NCI-H2171 (cell line): Measurements from ENCODE around the gene C11orf68.

ENCODE experiments used
- DNase-seq: peaks from one replicate; lab custom pipeline; 2025; lab: John Stamatoyannopoulos, UW

C11orf68 gene

DNA sequence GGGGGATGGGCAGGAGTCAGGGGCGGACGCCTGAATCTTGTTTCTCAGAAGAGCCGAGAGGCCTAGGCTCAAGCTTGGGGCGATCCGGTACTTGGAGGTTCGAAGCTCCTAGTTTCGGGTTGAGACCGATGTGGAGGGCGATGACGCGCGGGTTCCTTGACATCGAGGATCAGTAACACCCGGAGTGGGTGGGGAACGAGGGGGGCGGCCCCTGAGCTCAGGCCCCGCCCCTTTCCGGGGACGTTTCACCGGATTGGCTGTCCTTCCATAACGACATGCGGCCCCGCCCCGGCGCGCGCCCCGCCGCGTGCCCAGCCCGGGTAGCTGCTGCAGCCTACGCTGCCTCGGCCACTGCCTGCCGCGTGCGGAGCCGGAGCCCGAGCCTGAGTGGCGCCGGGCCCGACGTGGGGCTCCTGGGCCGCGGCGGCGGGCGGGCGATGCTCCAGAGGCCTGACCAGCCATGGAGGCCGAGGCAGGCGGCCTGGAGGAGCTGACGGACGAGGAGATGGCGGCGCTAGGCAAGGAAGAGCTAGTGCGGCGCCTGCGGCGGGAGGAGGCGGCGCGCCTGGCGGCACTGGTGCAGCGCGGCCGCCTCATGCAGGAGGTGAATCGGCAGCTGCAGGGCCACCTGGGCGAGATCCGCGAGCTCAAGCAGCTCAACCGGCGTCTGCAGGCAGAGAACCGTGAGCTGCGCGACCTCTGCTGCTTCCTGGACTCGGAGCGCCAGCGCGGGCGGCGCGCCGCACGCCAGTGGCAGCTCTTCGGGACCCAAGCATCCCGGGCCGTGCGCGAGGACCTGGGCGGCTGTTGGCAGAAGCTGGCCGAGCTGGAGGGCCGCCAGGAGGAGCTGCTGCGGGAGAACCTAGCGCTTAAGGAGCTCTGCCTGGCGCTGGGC is 28.3 kb downstream of the C11orf68 start, which contains the start of gene CCDC85B:
Gene CCDC85B, plus strand, starts transcription at position 350 of the 895 bp plus-strand sequence. Its CDS starts 111 bp downstream, at position 461.
- DNase-seq: peak; percentile 89

DNA sequence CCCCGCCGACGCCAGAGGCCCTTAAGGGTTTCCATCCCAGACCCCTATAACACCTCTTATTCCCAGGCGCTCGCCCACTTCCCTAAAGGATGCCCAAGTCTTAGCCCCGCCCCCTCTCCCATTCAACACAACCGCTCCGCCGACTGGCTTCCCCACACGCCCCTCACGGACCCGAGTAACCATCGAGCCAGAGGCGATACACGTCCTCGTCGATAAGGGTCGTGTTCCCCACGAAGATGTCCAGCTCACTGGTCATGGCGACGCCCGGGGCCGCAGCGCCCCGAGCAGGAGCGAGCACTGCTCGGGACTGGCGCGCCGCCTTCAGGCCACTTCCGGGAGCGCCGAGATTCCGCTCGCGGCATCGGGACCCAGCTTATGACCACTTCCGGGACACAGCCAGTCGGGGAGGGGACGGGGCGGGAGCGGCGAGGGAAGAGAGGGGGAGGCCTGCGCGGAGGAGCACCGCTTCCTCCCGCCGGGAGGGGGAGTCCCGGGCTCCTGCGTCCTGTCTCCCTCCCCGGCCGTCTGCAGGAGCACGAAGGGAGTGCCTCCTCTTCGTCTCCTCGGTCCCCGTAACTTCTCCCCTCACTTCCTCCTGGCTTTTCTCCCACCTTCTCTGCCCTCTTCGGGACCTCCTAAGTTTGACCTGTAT is 30.6 kb downstream of the C11orf68 start, which contains the start of gene FIBP:
Gene FIBP, minus strand, starts transcription at position 309 of the 652 bp plus-strand sequence. Its CDS starts 53 bp downstream, at position 256.
- peak; percentile 95 for DNase-seq

DNA sequence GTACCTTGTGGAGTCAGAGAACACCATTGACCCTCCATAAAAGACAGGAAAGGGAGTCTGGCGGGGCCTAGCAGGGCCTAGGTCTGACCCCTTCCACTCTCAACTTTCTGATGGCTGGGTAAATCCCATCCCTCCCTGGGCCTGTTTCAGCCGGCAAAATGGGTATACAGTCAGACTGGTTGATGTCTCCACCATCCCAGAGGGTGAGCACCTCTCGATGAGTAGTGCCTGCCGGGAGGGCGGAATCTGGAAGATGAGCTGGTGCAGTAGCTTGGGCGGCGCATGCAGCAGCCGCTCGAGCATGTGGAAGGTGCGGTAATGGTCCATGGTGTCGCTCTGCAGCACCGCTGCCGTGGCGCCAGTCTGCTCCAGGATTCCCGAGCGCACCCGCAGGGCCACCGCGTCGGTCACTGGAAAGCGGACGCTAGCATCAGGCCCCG is 31.1 kb downstream of the C11orf68 start:
- no peak for DNase-seq

DNA sequence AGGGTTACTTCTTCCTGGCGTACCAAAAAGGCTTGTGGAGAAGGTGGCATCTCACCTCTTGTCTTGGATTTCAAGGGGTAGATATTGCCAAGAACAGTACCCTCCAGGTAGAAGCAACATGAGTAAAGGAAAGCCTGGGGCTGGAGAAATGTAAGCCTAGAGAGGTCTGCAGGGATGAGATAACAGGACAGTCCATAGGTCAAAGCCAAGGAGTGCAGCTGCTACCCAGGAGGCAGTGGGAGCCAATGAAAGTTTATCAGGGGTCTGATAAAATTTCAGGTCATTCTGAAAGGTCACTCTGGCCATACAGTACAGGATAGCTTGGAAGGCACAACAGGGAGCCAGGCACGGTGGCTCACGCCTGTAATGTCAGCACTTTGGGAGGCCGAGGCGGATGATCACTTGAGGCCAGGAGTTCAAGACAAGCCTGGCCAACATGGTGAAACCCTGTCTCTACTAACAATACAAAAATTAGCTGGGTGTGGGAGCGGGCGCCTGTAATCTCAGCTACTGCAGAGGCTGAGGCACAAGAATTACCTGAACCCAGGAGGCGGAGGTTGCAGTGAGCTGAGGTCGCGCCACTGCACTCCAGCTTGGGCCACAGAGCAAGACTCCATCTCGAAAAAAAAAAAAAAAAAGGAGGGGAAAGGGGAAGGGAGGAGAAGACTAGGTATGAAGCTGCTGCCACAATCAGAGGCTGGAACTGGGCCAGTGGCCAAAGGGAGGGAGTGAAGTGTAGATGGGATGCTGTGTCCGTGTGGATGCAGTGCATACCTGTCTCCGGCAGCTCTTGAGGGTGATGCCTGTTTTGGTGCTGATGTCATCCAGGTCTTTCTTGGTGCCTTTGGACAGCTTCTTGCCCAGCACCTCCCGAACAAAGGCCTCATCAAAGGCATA is 31.8 kb downstream of the C11orf68 start:
- DNase-seq: no peak

DNA sequence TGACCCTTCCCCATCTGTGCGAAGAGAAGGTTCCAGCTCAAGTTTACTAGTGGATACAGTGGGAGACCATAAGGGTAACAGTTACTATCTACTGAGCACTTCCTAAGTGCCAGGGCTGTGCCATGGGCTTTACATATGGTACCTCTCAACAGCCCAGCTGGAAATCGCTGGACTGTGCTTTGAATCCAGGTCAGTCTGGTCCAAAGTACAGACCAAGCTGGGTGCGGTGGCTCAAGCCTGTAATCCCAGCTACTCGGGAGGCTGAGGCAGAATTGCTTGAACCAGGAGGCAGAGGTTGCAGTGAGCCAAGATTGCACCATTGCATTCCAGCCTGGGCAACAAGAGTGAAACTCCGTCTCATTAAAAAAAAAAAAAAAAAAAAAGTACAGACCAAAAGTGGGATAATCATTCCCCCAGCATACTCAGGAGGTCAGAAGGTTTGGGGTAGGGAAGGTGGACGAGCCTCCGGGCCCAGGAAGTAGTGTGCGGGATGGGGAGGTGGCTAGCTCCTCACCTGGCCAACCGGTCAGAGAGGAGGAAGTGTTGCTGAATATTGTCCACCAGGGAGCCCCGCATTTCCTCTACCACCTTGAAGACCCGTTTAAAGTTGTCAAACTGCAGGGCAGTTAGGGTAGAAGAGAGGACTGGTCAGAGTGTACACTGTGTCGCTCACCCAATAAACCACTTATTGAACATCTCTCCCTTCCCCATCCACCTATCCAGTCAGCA is 32.9 kb downstream of the C11orf68 start:
- DNase-seq: no peak

DNA sequence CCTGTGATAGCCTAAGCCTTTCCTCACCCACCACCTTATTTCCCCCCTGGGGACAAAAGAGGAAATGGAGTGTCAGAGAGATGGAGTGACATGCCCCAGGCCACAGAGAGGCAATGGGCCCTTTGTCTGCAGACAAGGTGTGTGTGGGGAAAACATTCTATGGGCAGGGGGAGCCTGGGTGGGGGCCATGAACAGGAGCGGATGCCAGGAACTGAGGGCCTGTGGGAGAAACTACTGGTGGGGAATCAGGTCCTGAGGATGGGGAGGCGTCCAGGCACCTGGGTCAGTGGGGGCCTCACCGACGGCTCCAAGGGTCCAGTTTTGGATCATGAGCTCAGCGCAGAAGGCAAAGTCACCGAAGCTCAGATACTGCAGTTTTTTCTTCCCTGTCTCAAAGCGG is 33.6 kb downstream of the C11orf68 start:
- DNase-seq: no peak

DNA sequence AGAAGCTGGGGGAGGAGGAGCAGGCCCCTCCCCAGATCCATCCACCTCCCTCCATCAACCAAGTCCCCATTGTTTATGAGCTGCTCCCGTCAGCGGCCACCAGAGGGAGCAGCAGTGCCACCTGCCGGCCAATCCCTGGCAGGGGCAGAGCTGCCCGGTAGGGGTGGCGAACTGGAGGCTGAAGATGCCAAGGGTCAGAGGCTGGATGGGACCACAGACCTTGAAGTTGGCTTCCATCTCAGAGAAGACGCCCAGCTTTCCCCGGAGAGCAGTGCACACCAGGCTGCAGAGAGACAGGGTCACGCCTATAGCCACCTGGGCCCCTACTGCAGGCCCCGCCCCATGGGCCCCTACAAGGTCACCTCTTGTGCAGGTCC is 34.2 kb downstream of the C11orf68 start:
- peak; percentile 32 for DNase-seq

DNA sequence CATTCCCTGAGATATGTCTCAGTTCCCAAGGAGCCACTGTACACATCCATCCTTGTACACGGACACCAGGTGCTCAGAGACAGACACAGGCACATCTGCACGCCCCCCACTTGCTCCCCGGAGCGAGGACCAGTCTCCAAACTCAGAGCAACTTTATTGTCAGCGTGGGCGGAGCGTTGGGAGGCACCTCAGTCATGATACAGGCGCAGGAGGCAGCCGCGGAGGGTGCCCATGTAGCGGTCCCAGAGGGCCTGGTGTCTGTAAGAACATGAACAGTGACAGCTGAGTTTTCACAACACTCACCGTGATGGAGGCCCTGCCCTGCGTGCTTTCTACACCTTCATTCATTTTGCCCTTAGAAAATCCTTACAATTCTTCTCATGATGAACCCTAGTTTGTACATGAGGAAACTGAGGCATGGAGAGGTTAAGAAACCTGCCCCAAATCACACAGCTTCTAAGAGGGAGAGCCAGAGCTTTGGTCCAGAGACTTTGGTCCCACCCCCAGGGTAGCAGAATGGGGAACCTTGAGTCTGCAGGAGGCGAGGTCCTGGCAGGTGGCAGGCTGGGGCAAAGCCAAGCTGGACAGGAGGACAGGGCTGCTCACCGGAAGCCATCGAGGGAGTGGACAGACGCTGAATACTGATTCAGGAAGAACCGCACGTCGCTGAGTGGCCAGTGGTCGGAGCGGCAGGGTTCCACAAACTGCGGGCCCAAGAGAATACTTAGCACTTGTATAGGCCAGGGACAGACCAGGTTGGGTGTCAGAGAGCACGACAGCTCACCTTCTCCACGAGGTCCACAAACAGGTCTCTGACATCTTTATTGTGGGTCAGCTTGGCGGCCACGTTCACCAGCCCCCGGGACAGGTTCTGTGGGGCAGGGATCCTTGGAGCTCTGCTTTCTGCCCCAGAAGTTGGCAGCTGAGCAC is 34.8 kb downstream of the C11orf68 start:
- DNase-seq: no peak

DNA sequence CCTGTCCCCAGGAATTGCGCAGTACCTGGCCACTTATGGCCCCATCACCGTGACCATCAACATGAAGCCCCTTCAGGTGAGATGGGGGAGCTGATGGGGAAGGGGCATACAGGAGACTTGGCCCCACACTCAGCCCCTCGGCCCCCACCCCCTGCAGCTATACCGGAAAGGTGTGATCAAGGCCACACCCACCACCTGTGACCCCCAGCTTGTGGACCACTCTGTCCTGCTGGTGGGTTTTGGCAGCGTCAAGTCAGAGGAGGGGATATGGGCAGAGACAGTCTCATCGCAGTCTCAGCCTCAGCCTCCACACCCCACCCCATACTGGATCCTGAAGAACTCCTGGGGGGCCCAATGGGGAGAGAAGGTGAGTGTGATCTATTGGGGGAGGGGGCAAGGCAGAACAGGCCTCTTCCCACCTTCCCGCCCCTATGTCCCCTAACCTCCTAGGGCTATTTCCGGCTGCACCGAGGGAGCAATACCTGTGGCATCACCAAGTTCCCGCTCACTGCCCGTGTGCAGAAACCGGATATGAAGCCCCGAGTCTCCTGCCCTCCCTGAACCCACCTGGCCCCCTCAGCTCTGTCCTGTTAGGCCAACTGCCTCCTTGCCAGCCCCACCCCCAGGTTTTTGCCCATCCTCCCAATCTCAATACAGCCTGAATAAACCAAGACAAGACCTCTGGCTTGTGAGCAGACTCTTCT is 35.7 kb downstream of the C11orf68 start:
- DNase-seq: no peak

DNA sequence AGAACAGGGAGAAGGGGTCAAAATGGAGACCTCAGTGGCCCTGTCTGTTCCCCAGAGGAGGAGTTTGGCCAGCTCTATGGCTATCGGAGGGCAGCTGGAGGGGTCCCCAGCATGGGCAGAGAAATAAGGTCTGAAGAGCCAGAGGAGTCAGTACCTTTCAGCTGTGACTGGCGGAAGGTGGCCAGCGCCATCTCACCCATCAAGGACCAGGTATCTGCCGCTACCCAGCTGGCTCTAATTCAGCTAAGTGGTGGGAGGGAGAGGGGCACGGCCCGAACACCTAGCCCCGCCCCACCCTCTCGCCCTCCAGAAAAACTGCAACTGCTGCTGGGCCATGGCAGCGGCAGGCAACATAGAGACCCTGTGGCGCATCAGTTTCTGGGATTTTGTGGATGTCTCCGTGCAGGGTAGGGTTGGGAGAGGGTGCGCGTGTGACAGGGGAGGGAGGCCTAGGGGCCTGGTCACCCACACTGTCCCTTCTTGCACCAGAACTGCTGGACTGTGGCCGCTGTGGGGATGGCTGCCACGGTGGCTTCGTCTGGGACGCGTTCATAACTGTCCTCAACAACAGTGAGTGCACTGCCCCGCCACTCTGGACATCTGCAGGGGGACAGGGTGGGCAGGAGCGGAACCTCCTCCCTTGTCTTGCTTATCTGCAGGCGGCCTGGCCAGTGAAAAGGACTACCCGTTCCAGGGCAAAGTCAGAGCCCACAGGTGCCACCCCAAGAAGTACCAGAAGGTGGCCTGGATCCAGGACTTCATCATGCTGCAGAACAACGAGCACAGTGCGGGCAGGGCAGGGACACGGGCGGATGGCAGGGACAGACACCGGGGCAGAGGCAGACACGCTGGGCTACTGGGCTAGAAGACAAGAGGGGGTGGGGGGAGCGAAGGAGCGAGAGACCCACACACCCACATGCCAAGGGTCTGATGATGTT is 36.5 kb downstream of the C11orf68 start:
- no peak for DNase-seq

DNA sequence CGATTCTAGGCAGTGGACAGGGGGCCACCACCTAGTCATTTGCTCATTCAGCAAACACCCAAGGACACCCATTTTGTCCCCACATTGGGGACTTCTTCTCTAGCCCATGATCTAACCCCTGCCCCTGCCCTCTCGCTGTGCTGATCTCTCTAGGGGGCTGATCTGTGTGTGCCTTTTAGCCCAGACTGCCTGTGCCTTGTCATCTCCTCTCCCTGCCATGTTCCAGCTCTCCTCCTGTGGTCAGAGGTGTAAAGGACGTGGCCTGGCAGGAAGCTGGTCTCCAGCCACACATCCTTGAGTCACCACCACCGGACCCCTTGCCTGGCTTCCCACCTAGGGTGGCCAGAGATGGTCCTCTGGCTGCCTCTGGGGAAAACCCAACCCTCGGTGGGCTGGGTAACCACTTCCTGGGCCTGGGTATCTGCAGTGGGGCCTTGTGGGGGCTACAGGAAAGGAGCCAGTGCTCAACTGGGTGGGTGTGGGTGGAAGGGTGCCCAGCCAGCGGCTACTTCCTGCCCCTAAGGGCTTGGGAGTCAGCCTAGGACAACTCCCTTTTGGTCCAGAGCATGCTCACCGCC is 37.9 kb downstream of the C11orf68 start:
- no peak for DNase-seq

DNA sequence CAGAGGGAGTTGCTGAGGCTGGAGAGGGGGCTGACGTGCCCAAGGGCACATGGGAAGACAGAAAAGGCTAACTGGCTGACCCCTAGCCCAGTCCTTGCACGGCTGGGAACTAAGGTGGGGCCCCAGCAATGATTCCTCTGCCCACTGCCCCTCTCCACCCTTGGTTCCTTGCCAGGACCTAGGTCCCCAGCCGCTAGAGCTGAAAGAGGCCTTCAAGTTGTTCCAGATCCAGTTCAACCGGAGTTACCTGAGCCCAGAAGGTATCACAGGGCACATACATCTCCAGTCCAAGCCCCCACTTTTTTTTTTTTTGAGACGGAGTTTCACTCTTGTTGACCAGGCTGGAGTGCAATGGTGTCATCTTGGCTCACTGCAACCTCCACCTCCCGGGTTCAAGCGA is 38.8 kb downstream of the C11orf68 start:
- DNase-seq: no peak

DNA sequence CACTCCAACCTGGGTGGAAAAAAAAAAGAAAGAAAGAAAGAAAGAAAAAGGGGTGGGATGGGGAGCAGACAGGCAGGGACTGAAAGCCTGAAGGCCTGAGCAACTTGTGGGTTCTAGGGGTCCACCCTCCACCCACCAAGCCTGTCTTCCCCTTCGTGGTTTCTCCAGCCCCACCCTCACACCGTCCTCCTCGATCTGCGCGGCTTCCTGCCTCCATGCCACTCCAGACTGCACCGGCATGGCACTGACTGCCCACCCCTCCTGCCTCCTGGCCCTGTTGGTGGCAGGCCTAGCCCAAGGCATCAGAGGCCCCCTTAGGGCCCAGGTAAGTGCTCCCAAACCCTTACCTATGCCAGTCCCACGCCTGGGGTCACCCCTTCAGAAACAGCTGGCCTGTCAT is 39.2 kb downstream of the C11orf68 start, which contains the start of gene CTSW:
Gene CTSW, plus strand, starts transcription at position 221 of the 400 bp plus-strand sequence. Its CDS starts 18 bp downstream, at position 239.
- no peak for DNase-seq

DNA sequence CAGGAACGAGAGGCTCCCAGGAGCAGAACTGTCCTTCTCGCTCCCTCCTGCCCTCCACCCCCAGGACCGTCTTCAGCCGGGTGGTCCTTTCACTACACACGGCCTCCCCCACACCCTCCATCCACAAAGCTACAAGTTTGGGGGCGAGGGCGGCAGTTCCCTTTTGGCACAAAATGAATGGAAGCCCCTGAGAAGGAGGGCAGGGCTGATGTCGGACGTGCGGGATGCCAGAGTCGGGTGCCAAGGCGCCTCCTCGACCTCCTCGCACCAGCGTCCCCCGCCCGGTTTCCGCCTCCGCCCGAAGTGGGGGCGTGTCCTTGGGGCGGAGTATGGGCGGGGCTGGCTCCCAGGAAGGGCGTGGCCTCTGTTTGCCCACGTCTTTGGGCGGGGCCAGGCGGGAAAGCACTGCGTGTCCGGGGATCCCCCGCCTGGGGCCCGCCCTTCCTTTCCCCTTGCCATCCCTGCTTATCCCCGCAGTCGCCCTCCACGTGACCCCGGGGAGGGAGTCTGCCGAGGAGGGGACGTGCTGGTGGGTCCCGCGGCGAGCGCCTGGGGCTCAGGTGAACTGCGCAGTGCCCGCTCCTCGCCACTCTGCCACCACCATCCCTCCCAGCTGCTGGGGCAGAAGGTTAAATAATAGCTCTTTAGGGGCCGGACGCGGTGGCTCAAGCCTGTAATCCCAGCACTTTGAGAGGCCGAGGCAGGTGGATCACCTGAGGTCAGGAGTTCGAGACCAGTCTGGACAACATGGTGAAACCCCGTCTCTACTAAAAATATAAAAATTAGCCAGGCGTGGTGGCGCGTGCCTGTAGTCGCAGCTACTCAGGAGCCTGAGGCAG is 45.3 kb downstream of the C11orf68 start:
- peak; percentile 91 for DNase-seq

DNA sequence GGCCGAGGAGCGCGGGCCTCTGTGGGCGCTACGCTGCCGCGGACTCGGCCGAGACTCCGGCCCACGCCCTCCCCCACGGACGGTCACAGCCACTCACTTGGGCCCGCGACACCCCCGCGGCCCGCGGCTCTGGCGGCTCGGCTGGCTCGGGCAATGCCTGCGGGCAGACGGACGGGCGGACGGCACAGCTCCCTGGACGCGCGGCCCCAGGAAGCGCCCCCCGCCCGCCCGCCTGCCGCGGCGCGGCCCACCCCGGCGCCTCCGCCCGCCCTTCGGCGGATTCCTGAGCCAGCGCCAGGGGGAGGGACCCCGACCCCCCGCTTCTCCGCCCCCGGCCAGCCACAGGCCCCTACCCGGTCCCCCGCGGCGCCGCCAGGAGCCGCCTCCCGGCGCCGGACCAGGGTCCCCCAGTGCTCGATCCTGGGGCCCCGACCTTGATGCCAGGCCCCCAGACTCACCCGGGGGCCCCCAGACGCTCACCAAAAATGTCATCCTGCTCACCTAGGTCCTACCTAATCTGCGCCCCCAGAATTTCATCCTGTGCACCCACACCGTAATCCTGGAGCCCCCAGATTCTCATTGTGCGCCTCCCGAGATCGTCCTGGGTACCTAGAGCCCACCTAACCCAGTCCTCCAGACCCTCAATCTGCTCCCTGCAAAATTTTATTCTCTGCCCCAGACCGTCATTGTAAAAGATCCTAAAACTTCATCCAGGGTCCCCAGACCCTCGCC is 46.1 kb downstream of the C11orf68 start, which contains the start of gene EFEMP2:
Gene EFEMP2, minus strand, starts transcription at position 215 of the 732 bp plus-strand sequence. CDS start 446 bp downstream, outside the sequence.
- DNase-seq: no peak
